Thoracic aorta (tissue), 2 donors: ENCODE results near the gene BEGAIN. TPM values are rescaled to one million over a fixed set of nuclear protein-coding genes. Genes with fewer than 3 reads are reported as not detected.

Source experiments
- ATAC-seq: fragments of 150-250 bp; one replicate; pipeline ENCODE4 v1.8.0; 2017; ENCODE audit warnings: low read depth; ENCODE audit not compliant: insufficient number of reproducible peaks, low FRiP score
- DNase-seq: peaks from one replicate; pipeline ENCODE4 v3.0.0-alpha.2; 2020; ENCODE audit warnings: low spot score
- H3K27ac ChIP-seq, 2 donors: fragments of 200-600 bp; sonication (generic); 1 replicate in 1 of 2; 2 replicates in 1 of 2; pipeline ENCODE4 v1.5.1; 2016; ENCODE audit warnings: mild to moderate bottlenecking in 2 of 2, moderate library complexity in 2 of 2
- H3K27me3 ChIP-seq: fragments of 200-600 bp; sonication (generic); replicated peaks from 2 replicates; pipeline ENCODE4 v1.6.0; 2016; ENCODE audit warnings: mild to moderate bottlenecking; ENCODE audit not compliant: insufficient read depth
- H3K36me3 ChIP-seq: fragments of 200-600 bp; sonication (generic); one replicate; pipeline ENCODE4 v1.5.1; 2016
- H3K4me1 ChIP-seq, 2 donors: fragments of 200-600 bp; sonication (generic); 1 replicate in 1 of 2; 2 replicates in 1 of 2; pipeline versions ENCODE4 v1.5.1 to v1.6.0; 2016; ENCODE audit warnings: low read depth in 2 of 2, mild to moderate bottlenecking in 1 of 2; ENCODE audit not compliant: control insufficient read depth in 1 of 2
- H3K4me3 ChIP-seq: fragments of 200-600 bp; sonication (generic); 2 replicates; pipeline ENCODE4 v1.5.1; 2016; ENCODE audit warnings: mild to moderate bottlenecking
- H3K9me3 ChIP-seq: fragments of 200-600 bp; sonication (generic); 2 replicates; pipeline ENCODE4 v1.5.1; 2016
- total RNA-seq, 2 donors: library from RNA; depleted of rRNA; stranded (reverse); fragments of >200 nt; gene quantifications; one replicate each; pipeline versions ENCODE4 v1.1.0 to v1.2.3, GENCODE V29; 2016
- TF ChIP-seq, protein P1 (sequence below): fragments of 200-600 bp; sonication (generic); IDR thresholded peaks from one replicate; pipeline ENCODE4 v1.5.1; 2019; ENCODE audit warnings: antibody characterized with exemption

The BEGAIN gene
- total RNA-seq, 2 donors from 2014 or later: 0.27 to 0.85 TPM

DNA sequence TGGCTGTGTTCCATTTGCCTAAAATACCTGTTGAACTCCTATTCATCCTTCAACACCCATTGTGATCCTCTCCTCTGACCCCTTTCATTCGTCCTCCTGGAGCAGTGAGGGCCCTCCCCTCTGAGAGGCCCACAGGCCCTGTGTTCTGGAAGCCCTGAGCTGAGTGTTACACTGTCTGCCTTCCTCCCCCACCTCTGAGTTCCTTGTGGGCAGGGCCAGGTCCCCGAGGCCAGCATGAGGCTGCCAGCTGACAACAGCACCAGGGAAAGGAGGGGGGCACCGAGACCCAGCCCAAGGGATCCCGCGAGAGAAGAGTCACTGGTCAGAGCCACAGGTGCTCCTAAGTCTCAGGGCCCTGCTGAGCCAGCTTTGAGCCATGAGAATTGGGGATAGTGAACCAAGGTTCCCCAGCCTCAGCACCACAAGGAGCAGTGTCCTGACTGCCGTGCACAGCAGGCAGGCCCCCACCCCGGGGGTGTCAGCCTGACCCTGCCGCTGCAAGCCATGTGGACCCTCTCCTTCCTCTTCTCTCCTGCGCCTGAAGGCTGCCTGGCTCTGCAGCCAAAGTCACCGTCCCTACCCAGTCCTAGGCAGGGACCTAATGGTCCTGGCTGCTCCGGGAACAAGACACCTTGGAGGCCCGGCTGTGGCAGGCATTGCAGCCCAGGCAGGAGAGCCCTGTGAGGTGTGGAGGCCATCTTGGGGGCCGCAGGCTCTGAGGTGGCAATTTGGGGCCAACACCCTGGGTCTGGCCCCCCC, 52.5 kb downstream of the BEGAIN start:
- Histone ChIP-seq H3K4me3 (no peak overlapping the region), H3K4me1 (peaks cover 6 to 18% of the 10 kb centered on the region in 2 donors), H3K27ac (no peak overlapping the region), H3K27me3 (no peaks in the 10 kb centered on the region), H3K36me3 (no peaks in the 10 kb centered on the region), H3K9me3 (no peaks in the 10 kb centered on the region)
- DNase-seq (peak; percentile 0), ATAC-seq (no peak)
- TF ChIP-seq, protein P1, sequence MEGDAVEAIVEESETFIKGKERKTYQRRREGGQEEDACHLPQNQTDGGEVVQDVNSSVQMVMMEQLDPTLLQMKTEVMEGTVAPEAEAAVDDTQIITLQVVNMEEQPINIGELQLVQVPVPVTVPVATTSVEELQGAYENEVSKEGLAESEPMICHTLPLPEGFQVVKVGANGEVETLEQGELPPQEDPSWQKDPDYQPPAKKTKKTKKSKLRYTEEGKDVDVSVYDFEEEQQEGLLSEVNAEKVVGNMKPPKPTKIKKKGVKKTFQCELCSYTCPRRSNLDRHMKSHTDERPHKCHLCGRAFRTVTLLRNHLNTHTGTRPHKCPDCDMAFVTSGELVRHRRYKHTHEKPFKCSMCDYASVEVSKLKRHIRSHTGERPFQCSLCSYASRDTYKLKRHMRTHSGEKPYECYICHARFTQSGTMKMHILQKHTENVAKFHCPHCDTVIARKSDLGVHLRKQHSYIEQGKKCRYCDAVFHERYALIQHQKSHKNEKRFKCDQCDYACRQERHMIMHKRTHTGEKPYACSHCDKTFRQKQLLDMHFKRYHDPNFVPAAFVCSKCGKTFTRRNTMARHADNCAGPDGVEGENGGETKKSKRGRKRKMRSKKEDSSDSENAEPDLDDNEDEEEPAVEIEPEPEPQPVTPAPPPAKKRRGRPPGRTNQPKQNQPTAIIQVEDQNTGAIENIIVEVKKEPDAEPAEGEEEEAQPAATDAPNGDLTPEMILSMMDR: no peak

DNA sequence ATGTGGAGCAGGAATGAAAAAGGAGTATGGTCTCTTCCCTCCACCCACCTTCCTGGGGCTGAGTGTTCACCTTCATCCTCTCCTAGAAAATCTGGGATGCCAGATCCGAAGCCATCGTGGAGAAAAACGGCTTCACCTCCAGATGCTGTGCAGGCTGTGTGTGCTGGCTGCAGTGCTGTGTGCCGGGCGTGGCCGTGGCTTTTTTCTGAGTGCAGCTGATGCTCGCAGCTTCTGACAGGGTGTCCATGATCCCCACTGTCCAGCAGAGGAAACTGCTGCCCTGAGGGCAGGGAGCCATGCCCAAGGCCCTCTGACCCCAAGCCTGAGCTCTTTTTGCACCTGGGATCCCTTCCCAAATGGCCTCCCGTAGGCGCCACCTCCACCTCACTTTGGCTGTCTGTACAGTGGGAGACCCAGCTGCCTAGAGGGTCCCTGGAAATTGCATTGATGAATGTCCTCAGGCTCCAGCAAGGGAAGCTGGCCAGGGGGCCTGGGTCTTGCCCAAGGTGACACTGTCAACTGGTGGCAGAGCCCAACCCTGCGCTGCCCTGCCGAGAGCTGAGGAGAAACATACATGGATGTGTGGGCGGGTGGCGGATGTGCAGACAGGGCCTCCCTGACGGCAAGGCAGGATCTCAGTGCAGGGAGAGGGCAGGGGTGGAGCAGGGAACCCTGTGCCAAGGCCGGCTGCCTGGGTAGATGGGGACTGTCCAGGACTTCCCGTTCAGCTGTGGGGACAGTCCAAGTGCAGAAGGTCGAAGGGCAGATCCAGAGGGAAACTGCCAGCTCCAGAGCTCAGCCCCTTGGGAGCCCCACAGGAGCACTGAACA, 53.3 kb downstream of the BEGAIN start:
- Histone ChIP-seq H3K27me3 (no peaks in the 10 kb centered on the region), H3K36me3 (no peaks in the 10 kb centered on the region), H3K9me3 (no peaks in the 10 kb centered on the region), H3K4me3 (no peak overlapping the region), H3K4me1 (peaks cover 6 to 18% of the 10 kb centered on the region in 2 donors), H3K27ac (no peak overlapping the region)
- TF ChIP-seq, protein P1: no peak
- no peak for ATAC-seq
- DNase-seq: peak; percentile 1

DNA sequence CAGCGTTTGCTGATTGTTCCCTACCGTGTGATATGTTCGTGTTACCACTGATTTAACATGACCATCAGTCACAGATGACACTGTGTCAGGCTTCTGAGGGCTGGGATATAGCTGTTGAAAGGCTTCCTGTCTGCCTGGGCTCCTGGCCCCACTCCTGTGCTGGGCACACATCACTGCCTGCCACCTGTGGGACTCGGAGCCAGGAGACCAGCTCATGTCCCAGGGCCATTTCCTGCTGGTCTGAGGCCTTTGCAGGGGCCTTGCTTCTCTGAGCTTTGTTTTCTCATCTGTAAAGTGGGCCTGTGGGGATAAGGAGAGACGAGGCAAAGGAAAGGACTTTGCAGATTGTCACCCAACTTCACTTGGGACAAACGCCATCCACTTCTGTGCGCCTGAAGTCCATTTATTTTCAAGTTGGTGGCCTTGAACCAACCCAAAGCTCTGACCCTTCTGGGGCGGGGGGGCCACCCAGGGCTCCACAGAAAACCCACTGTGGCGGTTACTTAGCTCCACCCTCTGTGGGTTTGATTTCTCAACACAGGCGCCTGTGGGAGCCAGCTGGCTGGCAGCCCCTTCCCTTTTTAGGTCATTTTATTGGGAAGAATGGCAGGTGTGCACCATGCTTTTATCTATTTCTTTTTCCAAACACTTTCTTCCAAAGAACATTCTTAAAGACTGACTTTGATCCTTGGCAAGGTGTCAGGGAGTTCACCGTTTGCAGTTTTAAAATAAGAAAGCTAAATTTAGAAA, 54.1 kb downstream of the BEGAIN start:
- Histone ChIP-seq H3K4me3 (no peak overlapping the region), H3K27ac (no peak overlapping the region), H3K4me1 (peaks cover 6 to 18% of the 10 kb centered on the region in 2 donors), H3K9me3 (no peaks in the 10 kb centered on the region), H3K36me3 (no peaks in the 10 kb centered on the region), H3K27me3 (no peaks in the 10 kb centered on the region)
- TF ChIP-seq, protein P1: no peak
- DNase-seq: no peak
- ATAC-seq: no peak

DNA sequence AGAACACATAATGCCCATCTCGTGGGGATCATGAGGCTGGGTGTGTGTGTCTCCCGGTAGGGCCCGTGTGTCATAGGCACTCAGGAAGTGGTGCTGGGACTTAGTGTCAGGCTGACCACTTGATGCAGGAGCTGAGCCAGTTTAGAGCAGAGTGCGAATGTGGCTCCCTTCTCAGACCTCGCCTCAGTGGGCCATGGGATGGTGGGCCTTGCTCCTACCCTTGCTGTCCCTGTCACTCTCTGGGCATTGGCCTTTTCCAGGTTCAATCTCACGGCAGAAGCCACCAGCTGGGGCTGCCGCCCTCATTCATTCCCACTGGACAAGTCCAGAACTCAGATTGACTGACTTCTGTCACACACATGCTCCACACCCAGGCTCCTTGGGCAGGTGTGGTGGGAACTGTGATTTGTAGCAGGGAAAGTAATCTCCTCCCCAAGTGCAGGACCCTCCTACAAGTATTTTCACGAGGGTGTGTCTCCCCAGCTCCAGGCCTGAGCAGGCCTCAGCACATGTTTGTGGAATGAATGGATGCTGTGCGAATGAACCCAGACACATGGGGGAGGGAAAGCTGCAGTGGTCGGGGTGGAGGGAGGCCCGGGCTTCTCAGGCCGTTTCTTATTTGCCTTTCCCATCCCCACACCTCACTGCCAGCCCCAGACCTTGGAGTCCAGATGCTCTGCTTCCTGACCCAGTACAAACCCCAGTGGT, 54.9 kb downstream of the BEGAIN start:
- H3K36me3 ChIP-seq: peaks cover 2% of the 10 kb centered on the region
- no peaks in the 10 kb centered on the region for H3K27me3 ChIP-seq
- TF ChIP-seq, protein P1: no peak
- peaks cover 6 to 18% of the 10 kb centered on the region in 2 donors for H3K4me1 ChIP-seq
- H3K4me3 ChIP-seq: no peak overlapping the region
- H3K27ac ChIP-seq: no peak overlapping the region
- ATAC-seq: no peak
- DNase-seq: no peak
- H3K9me3 ChIP-seq: no peaks in the 10 kb centered on the region
